Glomerular visceral epithelial cell (primary cell): ENCODE results near the gene ZNF516.

Source experiments
- DNase-seq: peaks from one replicate; pipeline ENCODE4 v3.0.0-alpha.2; 2016; ENCODE audit errors: extremely low spot score

The ZNF516 gene

DNA sequence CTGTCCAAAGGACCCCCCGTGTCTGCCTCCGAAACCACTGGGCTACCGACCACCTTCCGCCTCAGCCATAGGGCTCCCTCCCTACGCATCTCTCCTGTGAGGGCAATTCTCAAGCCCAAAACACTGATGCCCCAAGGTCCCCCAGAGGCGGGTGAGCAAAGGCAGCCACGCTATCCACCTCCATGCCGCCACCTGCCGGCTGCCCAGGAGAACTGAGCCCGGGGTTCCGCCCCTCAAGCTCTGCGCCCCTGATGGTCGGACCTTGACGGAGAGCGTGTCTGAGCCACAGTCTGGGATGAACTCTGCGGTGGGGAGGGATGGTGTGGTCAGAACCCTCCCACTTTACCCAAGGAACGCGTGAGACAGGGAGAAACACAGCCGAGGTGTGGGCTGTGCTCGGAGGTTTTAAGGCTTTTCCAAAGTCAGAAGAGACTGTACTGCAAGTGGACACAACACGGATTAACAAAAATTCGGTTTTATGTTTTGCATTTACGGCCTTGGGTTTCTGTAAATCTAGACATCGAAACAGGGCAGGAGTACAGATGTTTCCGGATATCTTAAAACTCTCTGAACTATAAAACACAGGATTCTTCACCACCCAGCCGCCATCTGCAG is 114.1 kb downstream of the ZNF516 start:
- DNase-seq, result no peak

GRCh38 chr18:76380127-76380729 is 114.8 kb downstream of the ZNF516 start:
- DNase-seq, result no peak

DNA sequence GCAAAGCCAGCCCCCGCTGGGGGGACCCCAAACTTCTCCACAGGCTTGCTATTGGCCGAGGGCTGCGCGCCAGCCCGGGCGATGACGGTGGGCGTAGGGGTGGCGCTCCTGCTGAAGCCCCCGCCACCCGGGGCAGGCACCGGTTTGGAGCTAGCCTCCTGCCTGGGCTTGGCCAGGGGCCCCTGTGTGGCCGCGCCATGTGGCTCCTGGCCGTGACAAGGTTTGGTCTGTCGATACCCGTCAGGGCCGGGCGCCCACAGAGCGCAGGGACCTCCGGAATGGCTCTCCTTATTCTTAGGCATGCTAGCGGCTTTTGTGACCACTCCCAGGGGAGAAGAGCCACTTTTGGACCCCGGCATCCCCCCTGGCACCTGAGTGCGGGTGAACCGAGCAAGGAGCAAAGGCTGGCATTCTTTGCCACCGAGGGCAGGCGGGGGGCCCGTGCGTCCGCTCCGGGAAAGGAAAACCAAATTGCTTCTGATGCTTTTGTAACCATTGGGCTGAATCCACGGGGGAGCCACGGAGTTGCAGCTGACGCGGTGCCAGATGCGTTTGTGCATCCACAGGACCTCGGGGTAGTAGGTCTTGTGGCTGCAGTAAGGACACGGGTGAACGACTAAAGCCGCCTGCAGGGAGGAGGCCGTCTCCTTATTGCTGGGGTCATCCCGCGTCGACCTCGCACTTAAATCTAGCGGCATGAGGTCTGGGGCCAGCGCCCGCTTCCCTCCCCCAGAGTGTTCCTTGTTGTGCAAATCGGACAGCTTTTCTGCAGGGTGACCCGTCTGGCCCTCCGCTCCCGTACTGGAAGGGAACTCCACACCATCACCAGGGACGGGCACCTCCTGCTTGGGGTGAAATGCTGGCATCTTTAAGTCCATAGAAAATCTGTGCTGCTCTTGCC is 115.6 kb downstream of the ZNF516 start:
- no peak for DNase-seq

GRCh38 chr18:76378526-76379215 is 116.4 kb downstream of the ZNF516 start:
- DNase-seq, result no peak

DNA sequence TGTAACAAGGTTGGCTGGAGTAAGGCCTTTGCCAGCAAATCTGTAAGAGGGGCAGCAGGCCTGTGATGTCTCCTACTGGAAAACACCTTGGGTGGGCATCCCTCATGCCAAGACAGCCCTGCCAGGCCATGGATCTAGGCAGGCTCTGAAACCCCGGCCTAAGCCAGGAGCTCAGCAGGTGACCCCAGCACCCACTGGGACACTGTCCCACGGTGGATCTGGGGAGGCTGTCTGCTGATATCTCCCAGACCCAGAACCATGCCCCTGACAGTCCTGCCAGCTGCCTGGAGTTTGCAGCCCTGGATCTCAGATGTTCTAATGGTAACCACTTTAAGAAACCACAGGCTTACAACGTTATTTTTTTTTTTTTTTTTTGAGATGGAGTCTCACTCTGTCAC is 117.7 kb downstream of the ZNF516 start:
- no peak for DNase-seq

GRCh38 chr18:76376668-76377358 is 118.2 kb downstream of the ZNF516 start:
- no peak for DNase-seq

DNA sequence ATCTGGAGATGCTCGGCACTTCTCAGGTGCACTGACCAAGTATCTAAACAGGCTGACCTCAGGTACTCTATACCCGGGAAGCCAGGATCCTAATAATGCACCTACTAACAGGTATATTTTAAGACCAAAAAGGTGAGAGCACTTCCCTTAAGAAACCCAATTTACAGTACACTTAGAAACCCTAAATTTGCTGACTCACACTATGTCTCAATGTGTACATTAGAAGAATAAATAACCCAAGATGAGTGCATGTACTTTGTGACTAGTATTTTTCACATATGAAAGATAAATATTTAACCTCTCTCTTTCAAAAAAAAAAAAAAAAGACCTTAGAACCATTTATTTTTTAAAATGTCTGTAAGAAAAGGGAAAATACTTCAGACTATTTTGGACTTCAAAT is 118.8 kb downstream of the ZNF516 start:
- DNase-seq, result no peak

DNA sequence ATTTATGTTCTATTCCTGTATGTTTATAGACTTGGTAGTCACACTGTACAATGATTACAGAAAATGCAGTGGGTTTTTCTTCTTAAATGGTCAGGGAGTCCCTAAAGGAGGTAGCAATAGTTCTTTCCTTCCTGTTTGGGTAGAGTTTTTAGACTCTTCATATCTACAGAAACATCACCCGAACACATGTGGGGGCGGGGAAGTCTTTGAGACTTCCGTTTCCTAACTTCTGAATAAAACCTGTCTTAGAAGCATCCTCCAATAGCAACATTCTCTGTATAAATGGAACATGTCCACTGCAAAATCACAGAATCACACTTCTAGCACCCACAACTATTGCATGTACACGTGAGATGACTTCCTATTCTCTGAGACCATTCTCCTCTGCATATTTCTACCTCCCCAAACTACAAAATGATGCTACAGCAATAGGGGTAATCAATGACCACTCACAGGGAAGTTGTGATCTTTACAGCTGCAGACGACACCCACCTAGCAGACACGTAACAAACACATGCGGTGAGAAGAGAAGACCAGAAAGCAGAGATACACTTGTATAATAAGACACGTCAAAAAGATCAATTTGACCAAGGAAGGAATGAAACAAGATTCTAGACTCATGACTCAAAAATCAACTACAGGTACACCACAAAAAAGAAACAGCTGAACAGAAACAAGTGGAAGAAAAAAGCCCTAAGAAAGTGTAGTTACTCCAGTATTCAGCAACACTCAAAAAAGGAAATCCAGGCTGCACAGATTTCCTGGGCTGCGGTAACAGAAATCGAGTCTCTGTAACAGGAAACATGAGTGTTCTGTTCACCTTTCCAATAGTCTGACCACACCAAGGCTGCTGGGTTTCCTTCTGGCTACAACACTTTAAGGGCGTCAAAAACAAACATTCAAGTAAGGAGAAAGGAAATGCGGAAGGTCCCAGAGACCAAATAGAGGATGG is 120.4 kb downstream of the ZNF516 start:
- DNase-seq, result no peak

GRCh38 chr18:76373297-76373696 is 121.7 kb downstream of the ZNF516 start:
- DNase-seq, result no peak

DNA sequence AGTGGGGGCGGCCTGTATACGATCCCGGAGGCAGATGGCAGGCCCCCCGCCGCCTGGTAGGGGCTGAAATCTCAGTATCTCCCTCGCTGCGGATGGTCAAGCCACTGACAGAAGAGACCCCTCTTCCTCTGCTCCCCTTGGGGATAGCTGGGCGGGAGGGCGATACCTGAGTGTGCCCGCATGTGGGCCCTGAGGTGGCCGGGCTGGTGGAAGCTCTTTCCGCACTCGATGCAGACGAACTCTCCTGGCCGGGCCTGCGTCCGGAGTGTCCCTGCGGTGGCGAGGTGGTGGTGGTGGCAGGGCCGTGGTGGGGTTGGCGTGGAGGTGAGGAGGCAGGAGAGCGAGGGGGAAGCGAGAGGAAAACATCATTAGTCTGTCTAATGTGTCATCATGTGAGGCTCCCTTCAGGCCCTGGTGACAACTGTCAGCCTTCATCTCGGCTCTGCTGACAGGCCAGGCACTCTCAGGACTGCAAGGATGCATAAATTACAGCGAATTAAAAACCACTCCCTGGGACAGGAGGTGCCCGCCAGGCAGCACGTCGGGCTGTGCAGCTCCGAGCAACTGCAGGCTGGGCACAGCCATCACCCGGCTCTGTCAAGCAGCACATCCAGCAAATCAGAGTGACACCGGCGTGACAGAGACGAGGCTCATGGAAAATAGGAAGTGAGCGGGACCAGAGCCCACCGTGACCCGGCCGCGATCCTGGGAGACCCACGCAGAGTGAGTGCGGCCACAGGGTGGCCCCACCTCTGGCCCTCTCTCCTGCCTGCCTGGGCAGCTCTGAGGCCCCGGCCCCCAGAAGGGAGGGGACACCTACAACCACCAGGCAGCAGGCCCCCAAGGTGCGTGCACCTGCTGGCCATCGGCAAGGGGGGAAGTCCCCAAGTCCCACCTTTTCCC is 123.5 kb downstream of the ZNF516 start:
- no peak for DNase-seq

DNA sequence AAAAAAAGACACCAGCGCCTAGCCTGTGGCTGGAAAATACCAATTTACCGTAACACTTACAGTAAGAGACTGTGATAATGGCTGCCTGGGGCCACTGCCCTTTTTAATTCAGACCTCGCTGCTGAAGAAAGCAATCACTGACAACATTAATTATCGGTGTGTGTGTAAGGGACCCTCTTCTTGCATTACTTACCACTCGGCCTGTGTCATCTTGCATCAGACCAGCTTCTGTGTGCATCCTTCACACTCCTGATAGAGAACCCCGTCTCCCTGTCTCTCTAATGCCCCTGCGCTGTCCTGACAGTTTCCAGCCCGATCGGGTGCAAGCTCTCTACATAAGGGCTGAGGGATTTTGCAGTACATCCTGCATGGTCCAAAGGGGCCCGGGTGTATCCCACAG is 124.4 kb downstream of the ZNF516 start:
- DNase-seq, result no peak

DNA sequence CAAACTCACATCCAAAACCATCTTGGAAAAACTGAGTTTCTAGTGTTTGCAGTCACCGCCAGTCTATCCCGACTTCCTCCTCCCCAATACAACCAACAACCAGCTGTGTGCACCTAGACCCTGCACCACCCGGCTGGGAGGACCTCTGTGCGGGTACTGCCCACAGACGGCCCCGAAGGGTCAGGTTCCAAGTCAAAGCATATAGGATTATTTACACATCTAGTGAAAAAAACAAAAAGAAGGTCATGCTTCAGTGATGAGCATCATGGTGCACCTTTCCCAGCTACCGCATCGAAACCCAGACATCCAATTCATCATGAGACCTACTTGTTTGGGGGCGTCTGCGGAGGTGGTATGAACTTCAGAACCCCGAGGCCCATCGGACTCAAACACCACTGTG is 124.8 kb downstream of the ZNF516 start:
- no peak for DNase-seq

GRCh38 chr18:76369791-76370190 is 125.3 kb downstream of the ZNF516 start:
- DNase-seq, result no peak

GRCh38 chr18:76368976-76369375 is 126.1 kb downstream of the ZNF516 start:
- DNase-seq, result no peak

GRCh38 chr18:76368271-76368670 is 126.8 kb downstream of the ZNF516 start:
- no peak for DNase-seq

- DNase-seq, result no peak
These were observed 127.6 kb downstream of the ZNF516 start for GRCh38 chr18:76367168-76368125.

- no peak for DNase-seq
These were observed 129.5 kb downstream of the ZNF516 start for GRCh38 chr18:76365561-76365960.
